Stimulated activated CD4-positive, alpha-beta T cell treated with anti-CD3 and anti-CD28 coated beads, Interleukin-4, amount 100 ng/mL, for 4 hours (primary cell): ENCODE measurements around the gene DCAF17.
A peak's percentile ranks its signal among the peaks of the same experiment; 100 is the strongest.

Source experiments
- DNase-seq, 2 experiments: peaks; one replicate each; pipeline ENCODE4 v3.0.0-alpha.2; 2020

DCAF17 gene, protein sequence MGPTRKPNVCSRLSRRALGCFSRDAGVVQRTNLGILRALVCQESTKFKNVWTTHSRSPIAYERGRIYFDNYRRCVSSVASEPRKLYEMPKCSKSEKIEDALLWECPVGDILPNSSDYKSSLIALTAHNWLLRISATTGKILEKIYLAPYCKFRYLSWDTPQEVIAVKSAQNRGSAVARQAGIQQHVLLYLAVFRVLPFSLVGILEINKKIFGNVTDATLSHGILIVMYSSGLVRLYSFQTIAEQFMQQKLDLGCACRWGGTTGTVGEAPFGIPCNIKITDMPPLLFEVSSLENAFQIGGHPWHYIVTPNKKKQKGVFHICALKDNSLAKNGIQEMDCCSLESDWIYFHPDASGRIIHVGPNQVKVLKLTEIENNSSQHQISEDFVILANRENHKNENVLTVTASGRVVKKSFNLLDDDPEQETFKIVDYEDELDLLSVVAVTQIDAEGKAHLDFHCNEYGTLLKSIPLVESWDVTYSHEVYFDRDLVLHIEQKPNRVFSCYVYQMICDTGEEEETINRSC

DNA sequence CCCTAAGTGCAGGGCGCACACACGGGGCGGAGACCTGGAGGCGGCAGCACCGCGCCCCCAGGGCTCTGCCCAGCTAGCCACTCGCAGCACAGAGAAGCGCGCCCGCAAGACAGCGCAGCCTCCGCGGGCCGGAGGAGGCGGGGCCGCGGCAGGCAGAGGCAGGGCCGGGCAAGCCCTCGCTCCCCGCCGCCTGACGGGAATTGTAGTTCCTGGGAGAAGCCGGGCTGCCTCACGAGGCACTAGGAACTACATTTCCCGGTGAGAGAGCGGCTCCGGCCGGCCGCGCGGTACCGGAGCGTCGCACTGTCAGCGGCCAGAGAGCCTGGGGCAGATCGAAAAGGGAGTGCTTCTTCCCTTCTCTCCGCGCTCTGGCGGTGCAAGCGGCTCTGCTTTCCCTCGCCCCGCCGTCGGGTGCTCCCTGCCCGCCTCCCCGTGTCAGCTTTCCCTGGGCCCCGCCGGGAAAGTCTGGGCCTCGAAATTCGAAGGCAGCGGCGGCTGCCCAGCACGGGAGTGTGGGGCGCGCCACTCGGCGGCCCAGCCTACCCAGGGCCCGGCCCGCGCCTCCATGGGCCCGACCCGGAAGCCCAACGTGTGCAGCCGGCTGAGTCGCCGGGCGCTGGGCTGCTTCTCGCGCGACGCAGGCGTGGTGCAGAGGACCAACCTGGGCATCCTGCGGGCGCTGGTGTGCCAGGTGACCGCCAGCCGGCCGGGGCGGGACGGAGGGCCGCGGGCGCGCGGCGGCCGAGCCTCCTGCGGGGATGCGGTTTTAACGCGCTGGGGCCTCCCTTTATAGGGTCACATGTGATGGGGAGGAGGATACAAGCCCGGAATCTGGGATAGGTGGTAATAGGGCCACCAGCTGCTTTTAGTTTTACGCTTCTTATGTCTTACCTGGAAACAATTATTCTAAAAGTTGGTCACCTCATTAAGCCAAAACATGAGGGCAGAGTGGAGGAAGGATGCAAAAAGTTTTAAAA, at the start of gene DCAF17:
TSS of gene DCAF17 (plus strand) at position 214 of the 977 bp plus-strand sequence. CDS start at position 566, 352 bp downstream.
- peak; percentile 92 to 95 for DNase-seq

DNA sequence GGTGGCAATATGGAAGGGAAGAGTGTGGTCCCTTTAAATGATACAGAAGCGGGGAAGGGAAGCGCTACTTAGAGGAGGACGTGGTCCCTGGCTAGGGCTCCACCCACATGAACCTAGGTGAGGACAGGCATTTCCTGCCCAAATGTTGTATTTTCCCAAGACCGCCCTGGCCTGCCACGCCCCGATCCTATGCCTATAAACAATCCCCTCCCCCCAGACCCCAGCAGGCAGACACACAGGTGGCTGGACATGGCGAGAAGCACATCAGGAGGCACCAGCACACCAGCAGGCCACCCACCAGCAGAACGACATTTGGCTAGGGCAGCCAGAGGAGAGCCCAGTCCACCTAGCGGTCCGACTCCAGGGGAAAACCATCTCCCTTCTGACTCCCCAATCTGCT, 47.4 kb upstream of the DCAF17 start:
- DNase-seq = no peak

DNA sequence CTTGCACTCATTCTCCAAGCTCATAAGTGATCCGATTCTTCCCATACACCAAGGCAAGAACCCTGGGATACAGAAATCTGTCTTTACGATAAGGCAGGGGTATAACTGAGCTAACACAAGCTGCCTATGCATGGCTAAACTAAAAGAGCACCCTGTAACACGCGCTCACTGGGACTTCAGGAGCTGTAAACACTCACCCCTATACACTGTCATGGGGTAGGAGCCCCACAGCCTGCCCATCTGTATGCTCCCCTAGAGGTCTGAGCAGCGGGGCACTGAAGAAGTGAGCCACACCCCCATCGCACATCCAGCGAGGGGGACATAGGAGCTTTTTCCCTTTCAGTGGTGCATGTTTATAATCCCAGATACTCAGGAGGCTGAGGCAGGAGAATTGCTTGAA, 47.0 kb upstream of the DCAF17 start:
- DNase-seq = no peak

DNA sequence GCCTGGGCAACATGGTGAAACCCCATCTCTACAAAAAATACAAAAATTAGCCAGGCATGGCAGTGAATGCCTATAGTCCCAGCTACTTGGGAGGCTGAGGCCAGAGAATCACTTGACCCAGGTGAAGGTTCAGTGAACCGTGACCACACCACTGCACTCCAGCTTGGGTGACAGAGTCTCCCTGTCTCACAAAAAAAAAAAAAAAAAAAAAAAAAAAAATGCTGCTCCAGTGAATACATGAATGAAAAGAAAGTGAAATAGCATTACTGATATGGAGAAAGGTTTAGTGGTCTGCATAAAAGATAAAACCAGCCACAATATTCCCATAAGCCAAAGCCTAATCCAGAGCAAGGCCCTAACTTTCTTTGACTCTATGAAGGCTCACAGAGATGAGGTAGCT, 44.7 kb upstream of the DCAF17 start:
- no peak for DNase-seq

DNA sequence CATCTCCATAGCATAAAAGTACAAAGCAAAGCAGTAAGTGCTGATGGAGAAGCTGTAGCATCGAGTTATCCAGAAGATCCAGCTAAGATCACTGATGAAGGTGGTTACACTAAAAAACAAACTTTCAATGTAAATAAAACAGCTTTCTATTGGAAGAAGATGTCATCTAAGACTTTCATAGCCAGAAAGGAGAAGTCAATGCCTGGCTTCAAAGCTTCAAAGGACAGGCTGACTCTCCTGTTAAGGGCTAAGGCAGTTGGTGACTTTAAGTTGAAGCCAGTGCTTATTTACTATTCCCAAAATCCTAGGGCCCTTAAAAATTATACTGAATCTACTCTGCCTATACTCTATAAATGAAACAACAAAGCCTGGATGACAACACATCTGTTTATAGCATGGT, 44.2 kb upstream of the DCAF17 start:
- no peak for DNase-seq

DNA sequence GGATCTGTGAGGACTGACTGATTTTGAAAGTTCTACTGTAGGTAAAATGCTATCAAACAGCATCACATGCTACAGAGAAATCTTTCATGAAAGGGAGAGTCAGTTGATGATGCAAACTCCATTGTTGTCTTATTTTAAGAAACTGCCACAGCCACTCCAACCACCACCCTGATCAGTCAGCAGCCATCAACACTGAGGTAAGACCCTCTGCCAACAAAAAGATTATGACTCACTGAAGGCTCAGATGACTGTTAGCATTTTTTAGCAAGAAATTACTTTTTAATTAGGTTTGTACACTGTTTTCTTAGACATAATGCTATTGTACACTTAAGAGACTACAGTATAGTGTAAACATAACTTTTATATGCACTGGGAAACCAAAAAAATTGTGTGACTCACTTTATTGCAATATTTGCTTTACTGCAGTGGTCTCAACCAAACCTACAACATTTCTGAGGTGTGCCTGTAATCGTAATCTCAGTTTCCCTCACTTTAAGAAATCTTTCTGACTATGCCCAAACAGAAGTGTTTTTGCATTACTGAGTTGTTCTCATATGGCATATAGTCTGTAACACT, 43.0 kb upstream of the DCAF17 start:
- no peak for DNase-seq

DNA sequence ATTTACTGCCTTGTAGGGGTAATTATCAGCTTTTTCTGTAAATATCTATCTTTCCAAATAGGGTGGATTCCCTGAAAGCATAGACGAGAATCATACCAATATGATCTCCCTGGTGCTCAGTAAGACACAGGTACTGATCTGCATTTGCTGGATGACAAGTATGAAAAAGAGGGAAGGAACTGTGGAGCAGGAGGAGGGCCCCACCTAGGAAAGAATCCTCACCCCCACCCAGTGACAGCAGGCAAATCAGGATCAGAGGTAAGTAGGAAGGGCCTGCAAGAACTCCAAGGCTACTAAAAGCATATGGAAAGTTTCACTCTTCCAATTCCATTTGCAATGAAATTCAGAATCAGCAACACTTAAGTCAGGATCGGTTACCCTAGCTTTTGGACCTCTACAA, 42.5 kb upstream of the DCAF17 start:
- no peak for DNase-seq

DNA sequence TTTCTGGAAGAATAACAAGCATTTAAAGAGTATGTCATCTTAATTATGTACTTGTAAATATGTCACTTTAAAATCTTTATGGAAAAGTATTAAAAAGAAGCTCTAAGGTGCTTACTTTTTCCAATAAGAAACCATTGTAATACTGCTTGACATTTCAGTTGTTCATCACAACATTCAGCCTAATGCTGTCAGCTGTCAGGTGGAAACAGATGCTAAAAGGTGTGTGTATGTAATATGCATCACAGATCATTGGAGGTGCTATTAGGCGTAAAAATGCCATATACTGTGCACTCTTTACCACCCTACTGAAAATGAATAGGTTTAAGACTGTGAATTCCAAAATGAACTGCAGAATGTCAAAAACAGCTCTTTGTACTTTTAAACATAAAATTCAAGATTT, 40.5 kb upstream of the DCAF17 start:
- DNase-seq = no peak

DNA sequence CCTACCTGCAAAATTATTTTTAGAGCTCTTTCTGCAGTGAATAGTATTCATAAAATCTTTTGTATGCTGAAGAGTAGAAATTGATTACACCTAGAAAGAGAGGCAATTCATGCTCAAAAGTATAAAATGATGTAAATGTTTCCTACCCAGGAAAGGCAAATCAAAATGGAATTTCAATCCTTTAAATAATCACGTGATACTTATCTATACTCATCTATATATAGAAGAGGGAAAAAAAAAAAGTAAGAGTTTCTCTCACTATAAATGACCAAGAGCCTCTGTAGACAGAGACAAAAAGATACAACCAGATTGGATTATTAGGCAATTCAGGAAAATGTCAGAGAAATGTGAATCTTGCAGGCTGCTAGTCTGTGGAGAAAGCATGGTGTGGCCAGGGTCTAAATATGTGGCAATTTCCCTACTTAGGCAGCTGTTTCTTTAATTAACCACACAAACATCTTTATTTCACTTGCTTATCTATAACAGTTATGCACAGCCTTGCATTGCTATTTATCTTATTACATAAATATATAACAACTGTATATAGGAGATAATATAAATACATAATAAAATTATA, 39.8 kb upstream of the DCAF17 start:
- DNase-seq = no peak

DNA sequence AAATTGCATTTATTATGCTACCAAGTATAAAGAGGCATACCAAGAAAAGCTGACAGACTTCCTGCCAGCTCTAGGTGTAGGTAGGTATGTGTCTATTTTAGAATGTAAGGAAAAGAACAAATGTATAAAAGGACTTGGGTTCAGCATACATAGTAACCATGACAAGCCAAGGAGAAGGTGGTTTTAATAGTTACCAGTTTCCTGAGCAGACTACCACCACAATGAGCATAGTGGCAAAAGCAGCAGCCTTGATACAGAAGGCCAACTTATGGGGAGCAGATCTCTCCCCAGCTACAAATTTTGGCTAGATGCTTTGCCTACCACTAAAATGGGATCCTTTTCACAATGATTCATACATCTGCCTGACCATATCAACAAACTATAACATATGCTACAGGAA, 34.7 kb upstream of the DCAF17 start:
- DNase-seq = no peak

DNA sequence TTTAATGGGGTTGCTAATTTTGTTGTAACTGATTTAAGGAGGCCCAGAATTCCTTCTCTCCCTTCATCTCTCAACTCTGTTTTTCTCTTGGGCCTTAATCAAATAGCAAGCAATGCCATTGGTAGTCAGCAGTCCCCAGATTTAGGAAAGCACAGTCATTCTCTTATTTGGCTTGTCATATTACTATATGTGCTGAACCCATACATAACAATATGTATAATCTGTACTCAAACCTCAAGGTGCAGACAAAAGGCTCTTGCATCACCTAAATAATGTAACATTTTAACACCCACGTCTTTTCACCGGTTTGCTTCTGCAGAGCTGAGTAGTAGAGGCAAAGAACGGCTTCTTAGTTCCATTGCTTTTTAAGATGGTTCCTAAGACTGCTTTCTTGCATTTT, 33.6 kb upstream of the DCAF17 start:
- no peak for DNase-seq

DNA sequence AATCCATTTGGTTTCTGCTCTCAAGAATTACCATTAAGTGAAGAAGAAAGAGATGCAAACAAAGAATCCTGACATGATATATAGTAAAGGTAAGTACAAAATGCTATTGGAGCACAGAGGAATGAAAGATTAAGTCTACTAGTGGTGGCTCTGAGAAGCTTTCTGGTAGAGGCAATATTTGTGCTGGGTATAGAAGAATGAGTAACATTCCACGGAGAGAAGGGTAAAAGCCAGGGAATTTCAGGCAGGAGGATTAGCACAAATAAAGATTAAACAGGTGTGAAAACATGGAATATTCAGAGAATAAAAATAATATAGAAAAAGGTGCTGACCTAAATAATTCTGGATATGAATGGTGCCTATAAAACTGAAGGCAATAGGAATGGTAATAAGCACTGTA, 32.1 kb upstream of the DCAF17 start:
- DNase-seq = no peak

DNA sequence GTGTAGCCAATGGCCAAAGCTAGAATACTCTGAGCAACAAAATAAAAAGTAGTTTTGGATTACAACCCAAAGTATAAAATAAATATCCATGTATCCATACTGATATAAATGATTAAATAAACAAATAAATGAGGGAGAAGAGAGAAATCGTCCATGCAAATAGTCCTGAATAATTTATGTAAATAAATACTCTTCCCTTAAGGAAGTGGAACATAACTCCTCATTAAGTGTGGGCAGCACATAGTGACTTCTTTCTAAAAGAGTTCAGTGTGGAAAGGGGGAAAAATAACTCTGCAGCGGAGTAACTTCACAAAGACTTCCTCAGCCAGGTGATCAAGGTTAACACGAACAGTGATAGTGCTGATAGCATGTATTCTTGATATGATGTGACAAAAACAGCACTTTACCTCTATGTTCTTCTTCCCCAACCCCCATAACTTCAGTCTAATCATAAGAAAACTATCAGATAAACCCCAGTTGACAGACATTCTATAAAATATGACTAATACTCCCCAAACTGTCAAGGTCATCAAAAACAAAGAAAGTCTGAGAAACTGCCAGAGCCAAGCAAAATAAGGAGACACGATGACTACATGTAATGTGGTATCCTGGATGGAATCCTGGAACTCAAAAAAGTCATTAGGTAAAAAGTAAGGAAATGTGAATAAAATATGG, 31.0 kb upstream of the DCAF17 start:
- DNase-seq = no peak

DNA sequence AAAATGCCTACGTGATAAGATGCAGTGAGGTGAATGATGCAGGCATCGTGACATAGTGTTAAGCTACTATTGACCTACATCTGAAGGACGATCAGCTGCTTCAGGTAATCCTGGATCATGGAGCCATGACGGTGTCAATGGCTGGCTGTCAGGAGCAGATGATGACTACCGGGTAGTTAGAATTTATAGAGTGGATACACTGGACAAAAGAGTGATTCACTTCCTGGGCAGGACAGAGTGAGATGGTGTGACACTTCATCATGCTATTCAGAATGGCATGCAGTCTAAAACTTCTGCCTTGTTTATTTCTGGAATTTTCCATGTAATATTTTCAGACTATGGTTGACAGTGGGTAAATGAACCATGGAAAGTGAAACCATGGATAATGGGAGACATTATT, 29.8 kb upstream of the DCAF17 start:
- DNase-seq = no peak

DNA sequence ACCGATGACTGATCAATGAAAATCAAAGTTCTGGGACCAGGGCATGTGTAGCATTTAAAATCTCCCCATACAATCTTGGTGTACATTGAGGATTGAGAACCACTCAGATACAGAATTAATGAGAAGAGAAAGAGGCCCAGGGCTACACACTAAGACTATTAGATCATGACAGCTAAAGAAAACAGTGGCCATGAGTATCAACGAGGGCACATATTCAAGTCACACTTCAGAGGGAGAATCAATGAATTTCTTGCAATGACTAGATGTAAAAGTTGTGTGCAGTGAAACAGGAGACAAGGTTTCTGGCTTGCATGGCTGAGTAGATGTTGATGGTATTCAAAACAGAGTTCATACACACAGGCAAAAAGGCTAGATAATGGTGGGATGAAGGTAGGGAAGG, 29.3 kb upstream of the DCAF17 start:
- DNase-seq = no peak

DNA sequence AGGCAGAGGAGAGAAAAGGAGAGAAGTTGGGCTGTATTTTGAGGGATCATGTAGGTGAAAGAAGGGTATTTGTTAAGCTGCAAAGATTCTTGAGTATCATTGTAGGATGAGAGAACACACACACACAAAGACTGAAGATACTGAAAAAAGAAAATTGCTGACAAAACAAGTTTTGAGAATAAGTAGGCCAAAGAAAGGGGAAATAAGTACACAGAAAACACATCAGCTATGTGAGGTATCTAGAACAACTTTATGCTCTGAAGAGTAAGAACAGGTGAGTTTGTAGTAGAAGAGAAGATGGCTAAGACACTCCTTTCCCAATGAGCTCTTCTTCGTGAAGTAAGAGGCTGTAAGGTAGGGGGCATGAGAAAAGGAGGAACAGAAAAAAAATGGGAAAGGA, 28.5 kb upstream of the DCAF17 start:
- no peak for DNase-seq

DNA sequence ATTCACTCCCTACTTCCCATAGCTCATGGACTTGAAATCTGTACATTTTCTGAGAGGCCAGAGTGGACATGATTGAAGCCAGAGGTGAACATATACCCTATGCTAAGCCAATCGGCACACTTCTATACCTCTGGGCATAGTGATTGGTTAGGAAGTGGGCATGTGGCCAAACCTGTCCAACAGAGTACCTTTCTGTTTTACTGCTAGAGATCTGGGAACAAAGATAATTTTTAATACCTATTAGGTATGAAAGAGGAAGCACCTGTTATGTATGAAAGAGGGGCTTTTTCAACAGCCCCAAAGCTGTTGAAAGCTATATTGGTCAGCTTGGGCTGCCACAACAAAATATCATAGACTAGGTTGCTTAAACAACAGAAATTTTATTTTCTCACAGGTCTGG, 28.0 kb upstream of the DCAF17 start:
- no peak for DNase-seq

DNA sequence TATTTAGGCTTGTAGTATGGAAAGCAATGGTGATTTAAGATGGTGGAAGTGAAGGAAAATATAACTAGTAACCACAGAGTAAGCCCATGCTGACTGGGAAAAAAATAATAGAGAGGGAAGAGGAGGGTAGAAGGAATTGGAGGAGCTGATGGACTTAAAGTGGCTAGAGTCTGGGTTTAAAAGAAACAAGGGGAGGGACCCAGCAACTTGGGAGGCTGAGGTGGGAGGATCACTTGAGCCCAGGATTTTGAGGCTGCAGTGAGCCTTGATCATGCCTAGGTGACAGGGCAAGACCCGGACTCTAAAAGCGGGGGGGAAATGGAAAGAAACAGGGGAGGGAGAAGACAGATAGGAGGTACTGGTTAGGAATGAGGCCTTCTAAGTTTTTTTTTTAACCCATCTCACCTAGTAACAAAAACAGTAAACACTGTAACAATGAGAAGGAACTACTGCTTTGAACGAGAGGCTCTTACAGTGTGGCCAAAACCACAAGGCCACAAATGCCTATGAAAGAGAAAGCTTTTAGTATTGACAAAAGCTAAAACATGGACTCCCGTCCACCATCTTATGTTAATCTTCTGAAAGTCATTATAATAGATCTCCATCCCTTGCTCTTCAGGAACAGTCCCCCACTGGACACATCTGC, 26.9 kb upstream of the DCAF17 start:
- DNase-seq = no peak

DNA sequence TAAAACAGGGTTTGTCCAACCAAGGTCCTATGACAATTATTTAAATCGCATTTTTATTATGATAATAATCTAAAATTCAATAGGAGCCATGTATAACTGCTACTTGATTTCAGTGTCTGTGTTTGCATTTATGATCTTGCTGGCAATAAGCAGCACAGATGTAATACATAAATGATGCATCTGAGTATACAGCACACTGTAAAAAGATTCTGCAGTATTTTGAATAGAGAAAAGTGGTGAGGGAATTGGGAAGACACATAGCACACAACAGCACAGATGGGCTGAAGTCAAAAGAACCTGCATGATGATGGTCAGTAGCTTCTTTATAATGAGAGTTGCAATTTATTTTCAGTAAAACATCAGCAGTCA, 26.4 kb upstream of the DCAF17 start:
- DNase-seq = no peak

DNA sequence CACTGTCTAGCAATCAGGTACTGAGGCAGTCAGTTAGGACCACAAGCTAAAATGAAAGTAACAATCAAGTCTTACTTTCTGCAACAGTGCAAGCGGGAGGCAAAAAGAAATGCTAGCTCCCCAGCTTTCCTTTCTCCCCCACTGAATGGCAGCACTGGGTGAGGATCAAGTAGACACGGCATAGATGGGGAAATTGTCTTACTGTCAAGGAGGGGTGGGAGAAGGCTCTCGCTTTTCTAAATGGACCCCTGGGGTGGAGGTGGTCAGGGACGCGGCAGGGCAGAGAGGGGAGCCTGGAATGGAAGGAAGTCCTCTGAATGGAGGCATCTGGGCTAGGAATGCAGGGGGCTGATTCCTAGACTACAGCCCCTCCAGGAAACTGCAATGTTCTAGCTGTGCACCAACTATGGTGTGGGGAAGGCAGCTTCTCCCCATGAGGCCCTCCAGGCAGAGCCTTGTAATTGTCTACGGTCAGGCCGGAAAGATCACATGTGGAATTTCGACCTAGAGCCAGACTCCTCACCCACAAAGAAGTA, 24.5 kb upstream of the DCAF17 start:
- no peak for DNase-seq

DNA sequence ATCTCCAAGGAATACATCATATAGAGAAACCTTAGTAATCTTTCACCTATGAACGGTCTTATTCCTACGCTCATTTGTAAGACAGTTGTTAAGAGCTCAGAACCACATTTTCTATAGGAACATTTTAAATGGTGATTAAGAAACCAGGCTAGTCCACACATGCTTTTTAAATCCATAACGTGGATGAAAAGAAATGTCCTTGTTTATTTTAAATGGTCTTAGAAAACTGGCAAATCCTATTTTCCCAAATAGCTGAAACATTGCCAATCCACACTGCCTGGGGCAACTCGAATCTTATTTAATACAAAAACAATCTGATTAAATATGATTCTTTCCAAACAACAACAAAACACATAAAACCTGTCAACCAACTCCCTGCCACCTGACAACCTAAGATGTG, 23.9 kb upstream of the DCAF17 start:
- no peak for DNase-seq

DNA sequence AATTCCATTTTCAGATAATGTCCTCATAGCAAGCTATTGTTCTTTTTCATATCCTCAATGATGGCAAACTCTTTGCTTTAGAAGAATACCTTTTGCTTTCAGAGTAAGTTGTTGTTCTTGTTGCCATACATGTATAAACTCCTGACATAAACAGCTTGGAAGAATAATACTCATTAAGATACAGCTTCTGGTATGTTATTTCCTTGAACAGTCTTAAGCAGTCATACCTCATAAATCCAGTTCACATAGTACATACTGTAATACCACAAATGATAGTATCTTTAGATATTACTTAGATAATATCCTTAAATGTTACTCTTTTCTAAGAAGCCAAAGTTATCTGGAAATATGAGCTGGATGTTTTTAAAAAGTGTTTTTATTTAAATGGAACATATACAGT, 23.4 kb upstream of the DCAF17 start:
- DNase-seq = no peak
